HG03571 (cell line): ENCODE data around the gene RPS6KL1.
"Not testable (repeated sequence)": the region's sequence is repeated elsewhere in the genome, so short reads cannot be mapped to it uniquely, and the experiment has no call there.

Source experiments
- ATAC-seq: cut with Tn5 transposase; IDR thresholded peaks from one replicate; pipeline ENCODE4 v1.9.1; 2021; ENCODE audit not compliant: unreplicated experiment

The RPS6KL1 gene

DNA sequence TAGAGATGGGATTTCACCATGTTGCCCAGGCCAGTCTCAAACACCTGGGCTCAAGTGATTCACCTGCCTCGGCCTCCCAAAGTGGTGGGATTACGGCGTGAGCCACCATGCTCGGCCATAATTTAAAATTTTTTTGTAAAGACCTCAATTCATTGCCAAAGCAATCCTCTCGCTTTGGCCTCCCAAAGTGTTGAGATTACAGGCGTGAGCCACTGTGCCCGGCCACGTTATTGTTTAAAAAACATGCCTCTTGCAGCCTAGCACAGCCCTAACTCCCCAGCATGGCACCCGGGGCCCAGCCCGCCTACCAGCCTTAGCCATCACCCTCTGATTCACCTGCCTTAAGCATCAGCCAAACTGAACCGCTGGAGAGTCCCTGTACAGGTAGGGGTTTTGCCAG is 13.1 kb upstream of the RPS6KL1 start:
- ATAC-seq, result no peak

DNA sequence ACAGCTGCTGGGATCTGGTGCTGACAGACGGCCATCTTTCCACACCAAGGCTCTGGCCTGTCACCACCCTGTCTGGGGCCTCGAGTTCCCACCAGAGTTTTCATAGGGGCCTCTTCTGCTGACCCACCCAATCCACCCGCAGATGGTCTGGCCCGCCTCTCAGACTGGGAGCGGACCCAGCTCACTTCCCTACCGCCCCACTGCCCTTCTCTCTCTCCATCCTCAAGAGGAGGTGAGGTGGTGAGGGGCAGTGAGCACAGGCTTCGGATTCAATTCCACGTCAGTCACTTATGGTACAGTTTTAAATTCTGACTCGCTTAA is 12.3 kb upstream of the RPS6KL1 start:
- ATAC-seq, result no peak

DNA sequence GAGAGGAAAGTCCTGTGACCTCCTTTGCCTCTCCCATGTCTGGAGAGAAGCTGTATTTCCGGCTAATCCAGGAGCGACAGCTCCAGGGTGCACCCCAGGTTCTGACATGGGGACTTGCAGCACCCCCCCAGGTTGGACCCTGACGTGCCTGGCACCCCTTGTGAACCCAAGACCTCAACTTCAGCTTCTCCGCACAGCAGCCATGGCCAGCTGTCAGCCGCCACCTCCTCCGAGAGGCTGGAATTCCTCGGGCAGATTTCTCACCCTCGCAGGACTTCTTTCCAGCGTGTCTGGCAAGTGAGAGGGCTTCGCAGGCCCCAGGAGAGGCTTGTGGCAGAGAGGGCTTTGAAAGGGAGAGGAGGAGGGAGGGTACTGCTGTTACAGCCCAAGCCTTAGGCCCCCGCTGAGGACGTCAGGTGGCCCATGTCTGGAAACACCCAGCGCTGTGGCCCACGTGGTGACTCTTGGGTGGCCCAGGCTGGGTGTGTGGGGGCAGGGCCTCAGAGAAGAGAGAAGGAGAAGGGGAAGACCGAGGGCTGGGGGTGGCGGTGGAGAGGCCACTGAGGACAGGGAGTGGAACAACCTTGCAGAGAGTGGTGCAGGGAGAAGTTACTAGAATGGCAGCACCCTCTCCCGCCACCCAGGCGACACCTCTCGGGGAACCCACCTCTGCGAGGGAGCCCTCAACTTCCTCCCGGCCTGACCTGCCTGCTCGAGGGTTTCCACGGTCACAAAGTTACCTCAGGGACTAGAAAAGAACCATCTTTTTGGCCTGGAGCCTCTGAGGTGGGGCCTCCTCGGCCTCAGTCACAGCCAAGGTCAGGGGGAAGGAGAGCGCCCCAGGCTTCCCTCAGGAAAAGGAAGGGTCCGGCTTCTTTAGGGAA is 11.7 kb upstream of the RPS6KL1 start:
- no peak for ATAC-seq

DNA sequence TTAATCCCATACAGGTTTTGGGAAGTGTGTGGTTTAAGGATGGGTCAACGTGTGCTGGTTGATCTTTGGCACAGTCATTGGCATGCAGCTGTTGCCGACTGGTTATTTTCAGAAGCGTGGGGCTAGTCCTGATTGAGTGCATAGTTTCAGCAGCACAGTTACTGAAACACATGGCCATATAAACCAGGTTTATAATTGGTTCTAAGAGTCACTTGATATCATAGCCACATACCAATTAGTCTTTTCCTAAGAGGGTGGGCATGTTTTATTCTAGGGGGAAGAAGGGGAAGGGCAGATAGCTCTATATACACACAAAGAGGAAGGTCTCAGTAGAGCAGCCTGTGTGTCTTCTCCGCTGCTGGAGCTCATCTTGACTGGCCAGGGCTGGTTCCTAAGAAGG is 11.0 kb upstream of the RPS6KL1 start:
- ATAC-seq, result no peak

DNA sequence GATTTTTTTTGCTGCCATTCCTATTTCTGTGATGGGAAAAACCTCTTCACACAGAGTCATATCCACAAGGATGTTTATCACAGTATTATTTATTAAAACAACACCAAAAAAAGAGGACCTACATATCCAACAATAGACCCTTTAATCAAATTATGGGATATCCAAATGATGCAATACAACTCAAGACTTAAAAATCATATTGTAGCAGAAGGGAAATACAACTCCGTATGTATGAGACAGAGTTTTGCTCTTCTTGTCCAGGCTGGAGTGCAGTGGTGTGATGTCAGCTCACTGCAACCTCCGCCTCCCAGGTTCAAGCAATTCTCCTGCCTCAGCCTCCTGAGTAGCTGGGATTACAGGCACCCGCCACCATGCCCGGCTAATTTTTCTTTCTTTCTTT is 9.9 kb upstream of the RPS6KL1 start:
- ATAC-seq, result not testable (repeated sequence)

DNA sequence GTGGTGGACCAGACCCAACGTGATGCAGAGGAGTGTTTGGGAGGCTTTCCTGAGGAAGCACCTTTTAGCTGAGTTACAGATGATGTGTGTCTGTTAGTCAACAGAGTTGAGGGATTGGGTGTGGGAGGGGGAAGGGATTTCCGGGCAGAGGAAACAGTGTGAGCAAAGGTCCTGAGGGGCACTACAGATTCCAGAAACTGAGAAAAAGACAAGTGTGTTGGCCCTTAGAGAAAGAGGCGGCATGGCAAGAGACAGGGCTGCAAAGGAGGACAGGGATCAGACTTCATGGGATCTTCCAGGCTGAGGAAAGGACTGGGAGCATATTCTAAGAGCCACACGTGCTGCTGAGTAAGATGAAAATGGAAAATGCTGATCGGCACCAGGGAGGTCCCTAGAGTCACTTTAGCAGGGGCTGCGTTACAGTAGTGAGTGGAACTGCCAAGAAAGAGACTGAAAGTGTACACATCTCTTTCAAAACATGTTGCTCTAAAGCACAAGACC is 9.4 kb upstream of the RPS6KL1 start:
- no peak for ATAC-seq

DNA sequence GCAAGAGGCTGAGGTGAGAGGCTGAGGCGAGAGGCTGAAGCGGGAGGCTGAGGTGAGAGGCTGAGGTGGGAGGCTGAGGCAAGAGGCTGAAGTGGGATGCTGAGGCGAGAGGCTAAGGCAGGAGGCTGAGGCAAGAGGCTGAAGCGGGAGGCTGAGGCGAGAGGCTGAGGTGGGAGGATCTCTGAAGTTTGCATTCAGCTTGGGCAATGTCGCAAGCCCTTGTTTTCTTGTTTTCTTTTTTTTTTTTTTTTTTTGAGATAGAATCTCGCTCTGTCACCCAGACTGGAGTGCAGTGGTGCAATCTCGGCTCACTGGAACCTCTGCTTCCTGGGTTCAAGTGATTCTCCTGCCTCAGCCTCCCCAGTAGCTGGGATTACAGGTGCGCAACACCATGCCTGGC is 8.7 kb upstream of the RPS6KL1 start:
- ATAC-seq, result not testable (repeated sequence)

DNA sequence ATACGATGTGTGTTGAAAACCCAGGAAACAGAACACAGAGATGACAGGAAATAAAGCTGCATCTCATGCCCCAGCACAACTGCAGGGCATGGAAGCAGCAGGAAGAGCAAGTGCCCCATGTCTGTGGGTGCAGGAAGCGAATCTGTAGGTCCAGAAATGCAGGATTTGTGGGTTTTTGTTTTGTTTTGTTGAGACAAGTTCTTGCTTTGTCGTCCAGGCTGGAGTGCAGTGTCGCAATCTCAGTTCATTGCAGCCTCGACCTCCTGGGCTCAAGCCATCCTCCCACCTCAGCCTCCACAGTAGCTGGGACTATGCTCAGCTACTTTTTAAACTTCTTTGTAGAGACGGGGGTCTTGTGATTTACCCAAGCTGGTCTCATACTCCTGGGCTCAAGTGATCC is 6.2 kb upstream of the RPS6KL1 start:
- ATAC-seq, result no peak

DNA sequence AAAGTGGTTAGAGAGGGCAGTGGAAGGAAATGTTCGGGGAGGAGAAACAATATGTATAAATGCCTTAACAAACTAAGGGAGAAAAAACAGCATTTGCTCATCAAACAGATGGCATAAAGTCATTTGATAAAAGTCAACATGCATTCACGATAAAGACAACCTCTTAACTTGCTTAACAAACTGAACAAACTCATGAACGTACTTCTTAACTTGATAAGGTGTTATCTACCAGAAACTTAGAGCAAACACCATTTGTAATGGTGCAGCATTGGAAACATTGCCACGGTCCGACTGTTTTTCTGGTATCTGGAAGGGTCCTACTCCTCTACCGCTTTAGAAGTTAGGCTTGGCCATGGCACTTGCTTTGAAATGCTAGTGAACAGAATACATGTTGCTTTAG is 4.2 kb upstream of the RPS6KL1 start:
- ATAC-seq, result no peak

DNA sequence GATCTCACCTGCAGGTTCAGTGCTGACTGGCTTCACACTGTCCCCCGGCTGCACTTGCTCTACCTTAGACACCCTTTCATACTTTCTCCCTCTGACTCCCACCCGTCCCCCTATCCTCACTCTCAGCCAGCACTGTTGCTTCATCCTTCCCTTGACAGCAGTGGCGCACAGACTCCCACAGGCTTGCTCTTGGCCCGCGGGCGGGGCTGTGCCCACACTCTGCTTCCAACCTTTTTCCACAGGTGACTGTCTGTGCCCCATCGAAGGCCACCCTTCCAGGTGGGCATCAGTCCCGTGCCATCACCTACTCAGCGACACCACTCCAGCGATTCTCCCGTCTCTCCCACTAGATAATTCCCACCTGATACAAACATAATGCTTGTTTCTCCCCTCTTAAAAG is 1.0 kb upstream of the RPS6KL1 start:
- no peak for ATAC-seq

DNA sequence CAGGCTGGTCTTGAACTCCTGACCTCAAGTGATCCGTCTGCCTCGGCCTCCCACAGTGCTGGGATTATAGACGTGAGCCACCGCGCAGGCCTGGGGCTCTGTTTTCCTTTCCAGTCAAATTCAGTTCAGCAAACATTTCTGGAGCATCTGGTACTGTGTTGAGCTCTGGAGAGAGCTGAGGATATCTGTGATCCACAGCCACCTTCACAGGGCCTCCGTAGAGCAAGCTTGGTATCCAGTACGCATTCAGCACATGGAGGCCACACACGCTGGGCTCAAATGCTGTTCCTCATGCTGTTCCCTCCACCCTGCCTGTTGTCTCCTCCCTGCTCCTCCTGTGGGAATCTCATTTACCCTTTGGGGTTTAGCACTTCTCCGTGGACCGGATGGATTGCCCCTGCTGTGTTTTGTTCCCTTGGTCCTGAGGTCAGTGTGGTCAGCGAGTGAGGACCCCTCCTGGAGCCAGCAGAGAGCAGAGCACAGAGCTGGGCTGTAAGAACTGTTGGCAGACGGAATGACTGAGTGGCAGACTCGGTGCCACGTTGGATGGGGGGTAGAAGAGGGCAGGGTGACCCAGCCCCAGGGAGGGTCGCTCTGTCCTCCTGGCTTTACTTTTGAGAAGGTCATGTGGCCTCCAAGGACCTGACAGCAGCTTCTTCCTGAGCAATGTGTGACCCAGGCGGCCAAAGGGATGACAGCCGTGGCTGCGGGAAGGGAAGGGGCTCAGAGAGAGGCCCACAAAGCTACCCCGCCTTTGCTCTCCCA is 891 bp downstream of the RPS6KL1 start:
- ATAC-seq, result no peak

DNA sequence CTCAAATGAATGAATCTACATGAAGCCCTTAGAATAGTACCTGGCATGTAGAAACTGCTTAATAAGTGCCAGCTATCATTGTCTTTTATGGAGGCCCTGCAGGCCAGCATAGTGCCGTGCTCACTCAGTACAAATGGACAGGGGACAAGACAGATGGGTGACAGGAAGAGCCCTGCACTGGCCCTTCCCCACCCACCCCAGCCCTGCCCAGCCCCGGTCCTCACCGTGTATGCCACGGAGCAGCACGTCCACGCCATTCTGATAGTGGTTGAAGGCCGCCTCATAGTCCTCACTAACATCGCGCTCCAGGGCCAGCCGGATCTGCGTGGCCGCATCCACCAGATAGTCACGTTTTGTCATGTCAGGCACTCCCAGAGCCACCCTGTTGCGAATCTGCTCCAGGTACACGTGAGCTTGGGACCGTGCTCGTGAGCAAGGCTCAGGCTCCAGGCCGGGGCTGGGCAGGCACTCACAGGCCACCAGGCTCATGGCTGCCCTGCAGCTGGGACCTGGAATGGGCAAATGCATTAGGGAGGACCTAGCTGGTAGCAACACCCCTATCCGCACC is 1.9 kb downstream of the RPS6KL1 start:
- ATAC-seq, result no peak

DNA sequence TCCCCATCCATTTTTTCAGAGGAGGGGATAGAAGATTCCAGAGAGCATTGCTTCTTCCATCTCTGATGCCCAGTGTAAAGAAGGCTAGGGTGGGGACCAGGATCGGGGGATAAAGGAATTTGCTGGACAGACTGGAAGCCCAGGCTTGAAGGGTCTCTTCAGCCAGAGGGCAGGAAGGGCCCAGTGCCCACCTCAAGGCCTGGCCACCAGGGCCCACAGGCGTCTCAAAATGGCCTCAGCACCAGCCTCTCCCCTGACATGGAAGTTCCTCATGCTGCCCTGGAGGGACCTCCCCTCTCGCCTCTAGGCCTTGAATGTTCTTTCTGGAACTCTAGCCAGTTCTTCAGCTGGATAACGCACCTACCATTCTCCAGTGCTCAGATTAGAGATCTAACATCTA is 2.8 kb downstream of the RPS6KL1 start:
- no peak for ATAC-seq

DNA sequence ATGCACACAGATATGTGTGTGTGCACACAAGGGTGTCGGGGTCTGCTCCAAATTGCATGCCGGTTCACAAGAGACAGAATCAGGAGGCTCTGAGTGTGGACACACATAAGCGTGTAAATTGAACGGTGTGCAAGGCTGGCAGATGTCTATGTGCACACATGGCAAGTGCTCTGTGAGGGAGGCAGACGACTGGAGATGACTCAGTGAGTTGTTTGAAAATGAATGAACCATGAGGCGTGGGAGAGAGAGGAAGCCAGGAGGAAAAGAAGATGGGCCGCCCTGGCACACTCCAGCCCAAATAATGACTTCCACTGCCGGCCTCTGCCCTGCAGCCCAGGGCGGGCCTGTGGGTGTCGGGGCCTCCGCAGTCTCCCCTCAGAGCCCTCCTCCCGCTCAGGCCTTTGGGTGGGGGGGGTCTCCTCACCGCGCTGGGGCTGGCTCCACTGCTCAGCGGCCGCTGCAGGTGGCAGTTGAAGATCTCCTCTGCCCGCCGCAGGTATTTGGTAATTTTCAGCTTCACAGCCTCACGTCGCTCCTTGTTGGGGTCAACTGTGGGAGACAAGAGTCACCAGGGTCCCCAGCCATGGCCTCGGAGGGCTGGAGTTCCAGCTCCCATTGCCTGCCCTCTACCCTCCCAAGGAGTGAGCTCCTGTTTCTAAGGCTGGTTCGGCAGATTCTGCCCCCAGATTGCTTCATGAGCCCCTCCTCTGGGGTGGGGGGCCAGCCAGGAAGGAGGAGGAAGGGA is 3.5 kb downstream of the RPS6KL1 start:
- ATAC-seq, result no peak

DNA sequence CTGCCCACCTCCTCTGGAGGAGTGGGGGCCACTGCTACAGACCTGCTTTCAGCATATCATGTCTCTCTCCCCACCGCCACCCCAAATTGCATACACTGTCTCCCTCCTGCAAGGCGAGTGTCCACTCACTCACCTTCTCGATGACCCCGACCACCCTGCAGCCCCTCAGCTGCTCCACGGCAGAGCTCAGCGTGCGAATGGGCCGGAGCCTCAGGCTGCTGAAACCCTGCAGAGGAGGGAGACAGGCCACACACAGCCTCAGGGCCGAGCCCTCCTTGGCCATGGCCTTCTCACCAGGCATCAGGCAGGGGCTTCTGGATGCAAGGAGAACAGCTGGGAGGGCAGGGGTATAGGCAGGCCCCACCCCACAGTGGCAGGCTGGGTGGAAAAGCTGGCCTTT is 4.7 kb downstream of the RPS6KL1 start:
- ATAC-seq, result no peak

DNA sequence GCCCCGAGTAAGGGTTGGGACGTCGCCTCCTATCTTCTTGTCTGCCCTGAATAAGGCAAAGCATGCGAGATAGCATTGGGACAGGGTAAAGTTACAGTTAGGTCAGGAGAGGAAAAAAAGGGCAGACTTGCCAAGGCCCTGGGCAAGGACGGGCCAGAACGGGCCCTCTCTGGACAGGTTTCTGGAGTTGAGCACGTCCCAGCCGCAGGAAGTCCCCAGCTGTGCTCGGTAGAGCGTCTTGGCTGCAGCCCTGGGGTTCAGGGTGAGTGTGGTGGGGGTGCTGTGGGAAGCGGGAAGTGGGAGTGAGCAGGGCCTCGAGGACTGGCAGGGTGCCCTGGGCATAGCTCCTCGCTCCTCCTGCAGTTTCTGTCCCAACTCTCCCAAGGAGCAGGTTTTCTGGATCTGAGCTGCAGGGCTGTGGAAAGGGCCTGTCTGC is 5.4 kb downstream of the RPS6KL1 start:
- no peak for ATAC-seq

DNA sequence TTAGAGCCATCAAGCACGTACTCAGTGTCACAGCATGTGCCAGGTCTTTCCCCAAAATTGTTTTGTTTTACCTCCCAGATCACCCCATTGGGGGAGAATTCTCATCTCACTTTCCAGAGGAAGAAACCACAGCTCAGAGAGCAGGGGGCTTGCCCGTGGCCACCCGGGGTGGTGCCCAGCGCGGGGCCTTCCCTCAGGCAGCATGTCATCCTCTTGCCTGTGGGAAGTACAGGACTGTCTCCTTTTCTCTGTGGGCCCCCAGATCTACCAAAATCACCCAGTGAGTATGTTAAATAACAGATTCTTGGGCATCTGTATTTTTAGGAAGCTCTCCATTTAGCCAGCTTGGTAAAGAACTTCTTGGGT is 5.9 kb downstream of the RPS6KL1 start:
- no peak for ATAC-seq

DNA sequence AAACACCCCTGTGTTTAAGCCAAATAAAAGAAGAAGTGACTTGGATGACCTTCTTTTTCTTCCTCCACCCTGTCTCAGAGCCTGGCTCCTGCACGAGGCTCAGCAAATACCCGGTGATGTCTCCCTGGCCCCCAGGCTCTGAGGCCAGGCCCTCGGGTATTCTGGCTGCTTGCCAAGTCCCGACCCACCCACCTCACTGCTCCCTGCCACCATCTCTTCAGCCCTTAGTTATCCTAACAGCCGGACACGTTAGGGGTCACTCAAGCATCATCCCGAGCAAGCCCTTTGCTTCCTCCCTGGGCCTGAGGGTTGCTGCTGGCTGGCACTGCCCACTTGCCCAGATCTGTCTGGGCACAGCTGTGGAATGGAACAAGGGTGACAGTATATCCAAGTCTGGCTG is 7.2 kb downstream of the RPS6KL1 start:
- ATAC-seq, result no peak

DNA sequence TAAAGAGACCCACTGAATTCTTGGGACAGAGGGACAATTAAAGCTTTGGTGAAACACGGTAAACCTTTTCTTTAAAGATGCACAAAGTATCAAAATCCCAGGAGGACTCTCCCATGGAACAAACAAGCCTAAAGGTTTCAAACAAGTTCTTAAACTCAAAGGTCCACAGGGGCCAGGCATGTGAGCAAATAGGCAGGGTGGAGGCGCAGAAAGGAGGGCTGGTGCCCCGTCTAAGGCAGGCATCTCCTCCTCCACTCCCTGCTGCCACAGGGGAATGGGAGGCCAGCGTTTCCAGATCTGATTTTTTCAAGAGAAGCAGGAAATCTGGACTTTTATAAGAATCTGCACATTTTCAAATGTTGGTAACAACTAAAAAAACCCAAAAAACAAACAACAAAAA is 7.6 kb downstream of the RPS6KL1 start:
- ATAC-seq, result no peak

DNA sequence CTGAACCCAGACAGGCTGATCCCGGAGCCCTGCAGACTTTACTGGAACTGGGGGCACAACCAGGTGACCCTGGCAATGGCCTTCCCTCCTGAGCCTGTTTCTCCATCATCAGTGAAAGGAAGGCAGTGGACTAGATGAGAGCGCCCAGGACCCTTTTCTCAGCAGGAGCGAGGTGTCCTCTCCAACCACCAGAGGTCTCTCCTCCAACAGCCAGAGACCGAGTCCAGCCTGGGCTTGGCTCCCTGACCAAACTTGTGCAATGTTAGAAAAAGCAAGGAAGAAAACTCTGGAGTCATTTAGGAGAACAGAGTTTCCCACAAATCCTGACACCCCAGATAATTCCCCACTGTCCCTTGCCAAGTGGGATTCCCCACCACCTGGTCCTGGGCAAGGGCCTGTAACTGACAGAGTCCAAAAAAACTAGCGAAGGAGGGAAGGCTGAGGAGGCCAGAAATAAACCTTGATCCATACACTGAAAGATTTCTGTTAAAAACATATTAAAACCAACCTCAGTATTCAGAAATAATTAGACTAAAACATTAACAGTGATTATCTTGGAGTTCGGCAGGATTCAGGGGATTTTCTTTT is 9.0 kb downstream of the RPS6KL1 start:
- ATAC-seq, result no peak

DNA sequence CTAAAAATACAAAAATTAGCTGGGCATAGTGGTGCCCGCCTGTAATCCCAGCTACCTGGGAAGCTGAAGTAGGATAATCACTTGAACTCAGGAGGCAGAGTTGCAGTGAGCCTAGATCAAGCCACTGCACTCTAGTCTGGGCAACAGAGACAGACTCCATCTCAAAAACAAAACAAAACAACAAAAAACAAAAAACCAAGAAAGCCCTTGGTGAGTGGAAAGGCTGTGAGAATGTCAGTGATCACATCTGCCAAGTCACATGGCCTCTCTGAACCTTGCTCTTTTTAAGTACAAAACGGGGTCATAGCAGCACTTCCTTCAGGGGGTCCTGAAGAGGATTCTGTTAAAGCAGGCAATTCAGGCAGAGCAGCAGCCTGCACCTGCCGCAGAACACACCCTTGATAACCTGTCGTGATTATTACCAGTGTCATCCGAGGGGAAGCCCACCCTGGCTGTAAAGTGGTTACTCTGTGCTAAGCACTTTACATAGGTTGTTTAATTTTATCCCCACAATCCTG is 9.6 kb downstream of the RPS6KL1 start:
- no peak for ATAC-seq
